DMS153 treated with DMSO at 0.1 percent for 48 hours (cell line): ENCODE data around the gene RPP14.
A peak's percentile ranks its signal among the peaks of the same experiment; 100 is the strongest.
"Not testable (repeated sequence)": the region's sequence is repeated elsewhere in the genome, so short reads cannot be mapped to it uniquely, and the experiment has no call there.

Experiments
- DNase-seq: peaks from one replicate; lab custom pipeline; 2025; ENCODE audit not compliant: unreplicated experiment; lab: John Stamatoyannopoulos, UW

RPP14 gene

GRCh38 chr3:58305882-58306711 lies at the start of gene RPP14, which contains the start of gene HTD2:
Gene RPP14 (plus strand): TSS chr3:58306245. CDS start chr3:58310330, 4,085 bp downstream.
Gene HTD2 (plus strand): TSS chr3:58306520. CDS start chr3:58317614, 11,094 bp downstream.
- DNase-seq: peak; percentile 44

- no peak for DNase-seq
These were observed 49.5 kb upstream of the RPP14 start for GRCh38 chr3:58256511-58256910.

GRCh38 chr3:58258392-58259055 lies 47.5 kb upstream of the RPP14 start:
- DNase-seq: no peak

GRCh38 chr3:58260261-58260731 lies 45.7 kb upstream of the RPP14 start:
- DNase-seq: no peak

- no peak for DNase-seq
These were observed 45.3 kb upstream of the RPP14 start for GRCh38 chr3:58260733-58261132.

GRCh38 chr3:58261954-58262666 lies 43.9 kb upstream of the RPP14 start:
- DNase-seq: no peak

- DNase-seq: no peak
These were observed 39.5 kb upstream of the RPP14 start for GRCh38 chr3:58266577-58266976.

GRCh38 chr3:58267543-58267942 lies 38.5 kb upstream of the RPP14 start:
- not testable (repeated sequence) for DNase-seq

- DNase-seq: no peak
These were observed 36.7 kb upstream of the RPP14 start for GRCh38 chr3:58269356-58269755.

GRCh38 chr3:58270485-58270884 lies 35.6 kb upstream of the RPP14 start:
- DNase-seq: no peak

- no peak for DNase-seq
These were observed 34.0 kb upstream of the RPP14 start for GRCh38 chr3:58271901-58272501.

GRCh38 chr3:58272891-58273290 lies 33.2 kb upstream of the RPP14 start:
- no peak for DNase-seq

- not testable (repeated sequence) for DNase-seq
These were observed 32.7 kb upstream of the RPP14 start for GRCh38 chr3:58273362-58273761.

- DNase-seq: no peak
These were observed 31.9 kb upstream of the RPP14 start for GRCh38 chr3:58274027-58274614.

GRCh38 chr3:58281069-58281468 lies 25.0 kb upstream of the RPP14 start:
- no peak for DNase-seq

- DNase-seq: no peak
These were observed 20.7 kb upstream of the RPP14 start for GRCh38 chr3:58285334-58285733.

GRCh38 chr3:58287354-58287753 lies 18.7 kb upstream of the RPP14 start:
- DNase-seq: no peak

GRCh38 chr3:58288011-58288728 lies 17.9 kb upstream of the RPP14 start:
- DNase-seq: no peak

GRCh38 chr3:58288964-58289613 lies 17.0 kb upstream of the RPP14 start:
- not testable (repeated sequence) for DNase-seq
